NCI-H1417 treated with DMSO at 0.1 percent for 48 hours (cell line): ENCODE measurements around the gene MMP10.
A peak's percentile ranks its signal among the peaks of the same experiment; 100 is the strongest.

ENCODE experiments used
- DNase-seq: peaks from one replicate; lab custom pipeline; 2025; lab: John Stamatoyannopoulos, UW

The MMP10 gene

DNA sequence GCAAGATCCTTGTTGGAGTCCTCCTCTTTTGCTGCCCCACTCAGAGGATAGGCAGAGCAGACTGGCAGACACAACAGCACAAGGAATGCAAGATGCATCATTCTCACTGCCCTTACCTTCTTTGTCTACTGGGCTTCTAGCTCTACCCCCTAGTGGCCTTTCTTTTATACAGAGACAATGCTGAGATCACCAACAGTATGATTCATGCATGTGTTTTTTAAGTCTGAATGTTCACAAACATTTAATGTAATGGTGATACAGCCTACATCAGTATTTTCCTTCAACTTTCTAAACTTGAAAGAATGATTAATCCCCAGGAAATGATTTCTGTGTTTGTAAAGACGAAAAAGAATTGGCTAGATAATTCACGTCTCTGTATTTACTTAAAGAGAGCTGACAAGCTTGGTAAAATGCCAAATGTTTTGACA lies at the start of gene MMP10:
MMP10 (minus strand) TSS at position 138 of the 428 bp plus-strand sequence; CDS start at position 101, 37 bp downstream.
- DNase-seq, result peak; percentile 89

DNA sequence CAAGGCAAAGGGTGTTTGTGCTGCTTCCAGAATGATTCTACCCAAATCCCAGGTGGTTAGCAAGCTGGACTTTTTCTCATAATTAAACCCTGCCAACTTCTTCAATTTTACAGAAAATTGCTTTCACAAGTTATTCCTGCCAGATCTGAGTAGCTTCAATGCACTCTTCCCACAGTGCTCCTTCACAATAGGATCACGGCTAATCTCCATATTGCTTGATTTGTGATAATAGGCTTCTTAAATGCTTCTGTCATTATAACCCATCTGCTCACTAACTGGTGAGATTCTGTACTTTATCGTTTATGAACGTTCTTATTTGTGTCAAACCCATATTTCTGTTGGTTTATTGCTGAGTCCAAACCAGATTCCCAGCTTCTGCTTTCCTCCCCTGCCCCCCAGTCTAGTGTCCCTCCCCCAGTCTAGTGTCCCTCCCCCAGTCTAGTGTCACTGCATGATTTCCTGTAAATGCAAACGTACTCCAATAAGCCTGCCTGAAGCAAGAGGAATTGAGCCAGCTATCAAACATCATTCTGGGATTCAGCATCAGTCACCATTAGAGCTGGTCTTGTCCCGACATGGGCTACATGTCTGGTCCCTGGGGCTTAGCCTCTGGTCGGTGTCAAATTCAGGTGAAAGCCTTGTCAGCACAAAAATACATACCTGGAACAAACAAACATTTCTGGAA lies 49.0 kb upstream of the MMP10 start:
- no peak for DNase-seq

DNA sequence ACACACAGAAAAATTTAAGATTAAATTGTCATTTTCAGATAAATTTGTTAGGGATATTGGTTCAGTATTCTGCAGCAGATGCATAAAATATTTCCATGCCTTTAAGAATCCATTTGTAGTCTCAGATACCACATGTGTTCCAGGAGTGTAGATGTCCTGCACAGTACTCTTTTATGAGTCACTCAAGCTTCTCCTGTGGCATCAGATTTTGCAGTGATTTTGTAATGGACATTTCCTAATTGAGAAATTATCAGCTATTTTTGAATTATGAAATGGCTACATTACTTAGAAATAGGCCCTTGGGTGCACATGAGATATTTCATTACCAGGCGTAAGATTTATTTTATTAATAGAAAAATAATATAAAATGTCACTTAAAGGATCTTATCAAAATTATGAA lies 44.1 kb upstream of the MMP10 start:
- no peak for DNase-seq

DNA sequence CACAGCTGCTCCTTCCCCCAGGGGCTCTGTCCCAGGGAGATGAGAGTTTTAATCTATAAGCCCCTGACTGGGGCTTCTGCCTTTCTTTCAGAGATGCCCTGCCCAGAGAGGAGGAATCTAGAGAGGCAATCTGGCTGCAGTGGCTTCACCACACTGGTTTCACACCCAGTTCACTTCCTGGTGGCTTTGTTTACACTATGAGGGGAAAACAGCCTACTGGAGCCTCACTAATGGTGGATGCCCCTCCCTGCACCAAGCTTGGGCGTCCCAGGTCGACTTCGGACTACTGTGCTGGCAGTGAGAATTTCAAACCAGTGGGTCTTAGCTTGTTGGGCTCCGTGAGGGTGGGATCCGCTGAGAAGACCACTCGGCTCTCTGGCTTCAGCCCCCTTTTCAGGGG lies 39.1 kb upstream of the MMP10 start:
- no peak for DNase-seq

DNA sequence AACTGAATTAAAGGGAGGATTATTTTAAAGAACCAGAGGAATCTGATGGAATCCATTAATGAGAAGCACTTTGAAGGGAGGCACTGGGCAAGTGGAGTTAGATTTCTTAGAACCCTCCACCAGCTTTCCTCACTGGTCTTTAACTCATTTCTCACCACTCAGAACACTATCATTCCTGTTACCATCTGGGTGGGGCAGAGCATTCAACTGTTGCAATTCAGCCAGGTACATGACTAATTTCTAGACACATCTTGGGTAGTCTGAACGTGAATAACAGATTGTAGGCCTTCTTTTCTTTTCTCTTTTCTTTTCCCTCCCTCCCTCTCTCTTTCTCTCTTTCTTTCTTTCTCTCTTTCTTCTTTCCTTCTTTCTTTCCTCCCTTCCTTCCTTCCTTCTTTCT lies 33.1 kb upstream of the MMP10 start:
- no peak for DNase-seq

DNA sequence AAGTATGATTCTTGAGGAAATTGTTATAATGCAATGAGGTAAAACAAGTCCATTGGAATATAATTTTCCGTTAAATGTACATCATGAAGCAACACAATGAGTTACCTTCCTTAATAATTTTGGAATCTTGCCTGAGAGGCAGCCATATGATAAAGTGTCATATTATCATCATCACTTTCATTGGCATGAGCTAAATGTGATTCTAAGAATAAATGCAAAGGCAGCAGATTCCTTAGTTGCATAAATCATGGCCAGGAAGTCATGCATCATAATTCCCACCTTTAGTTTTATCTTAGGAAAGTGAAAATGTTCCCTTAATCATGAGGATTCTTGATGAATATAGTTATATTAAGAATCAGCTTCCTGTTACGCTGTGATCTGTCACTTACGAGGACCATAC lies 31.8 kb upstream of the MMP10 start:
- no peak for DNase-seq

DNA sequence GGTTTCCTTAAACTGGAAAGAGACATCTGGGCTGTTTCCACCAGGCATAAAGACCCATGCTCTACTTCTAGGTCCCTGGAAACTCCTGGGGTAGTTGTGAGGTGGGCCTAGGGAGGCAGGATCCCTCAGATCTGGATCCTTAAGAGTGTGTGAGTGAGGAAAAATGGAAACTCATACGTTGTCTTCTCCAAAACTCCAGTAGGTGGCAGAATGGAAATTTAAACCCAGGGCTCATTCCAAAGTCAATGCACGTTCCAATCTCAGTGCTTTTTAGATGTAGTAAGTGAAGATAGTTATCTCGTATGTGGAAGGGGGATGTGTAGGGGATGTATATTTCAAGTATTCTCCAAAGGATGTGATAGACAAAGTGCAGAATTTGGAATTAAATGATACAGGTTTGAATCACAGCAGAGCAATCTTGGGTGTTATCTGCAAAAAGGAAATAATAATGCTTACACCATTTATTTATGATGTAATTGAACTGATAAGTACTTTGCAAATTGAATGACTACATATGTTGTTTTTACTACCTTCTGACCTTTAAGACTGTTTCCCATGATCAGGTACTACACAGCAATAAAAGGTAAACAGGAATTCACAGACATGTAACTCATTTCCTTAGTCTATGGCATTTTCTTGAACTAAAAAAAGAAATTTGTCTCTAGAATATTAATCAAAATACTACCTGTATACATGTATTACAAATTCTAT lies 30.7 kb upstream of the MMP10 start:
- no peak for DNase-seq

DNA sequence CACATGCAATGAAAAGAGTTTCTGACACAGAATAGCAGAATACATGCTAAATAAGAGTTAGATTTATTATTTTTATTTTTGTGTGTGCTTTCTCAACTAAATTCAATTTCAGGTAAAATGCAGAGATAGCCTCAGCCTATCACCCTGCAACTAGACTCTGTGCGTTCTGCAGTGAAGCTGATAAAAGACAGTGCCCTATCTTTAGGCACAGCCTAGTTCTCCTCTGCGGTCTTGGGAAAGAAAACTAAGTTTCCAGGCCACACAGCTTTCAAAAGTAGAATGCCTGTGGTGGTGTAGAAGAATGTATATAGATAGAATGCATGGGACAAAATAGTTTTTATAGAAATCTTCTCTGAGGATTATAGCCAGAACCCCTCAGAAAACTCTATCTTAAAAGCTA lies 29.5 kb upstream of the MMP10 start:
- DNase-seq, result no peak

DNA sequence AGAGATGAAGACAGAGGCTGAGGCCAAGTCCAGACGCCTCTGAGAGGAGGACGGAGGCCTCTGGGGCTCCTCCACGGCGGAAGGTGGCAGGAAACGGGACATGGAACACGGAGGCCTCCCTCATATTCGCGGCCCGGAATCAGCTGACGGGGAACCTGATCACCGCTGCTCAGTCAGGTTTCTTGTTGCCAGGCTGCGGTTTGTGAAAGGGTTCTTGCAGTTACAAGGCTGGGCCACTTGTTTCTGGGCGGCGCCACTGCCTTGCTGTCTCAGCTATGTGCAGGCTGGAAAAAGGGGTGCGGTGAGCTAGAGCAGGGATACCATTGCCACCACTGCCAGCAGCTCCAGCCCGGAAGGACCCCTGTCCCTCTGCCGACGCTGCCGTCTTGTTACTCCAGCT lies 27.5 kb upstream of the MMP10 start:
- no peak for DNase-seq

DNA sequence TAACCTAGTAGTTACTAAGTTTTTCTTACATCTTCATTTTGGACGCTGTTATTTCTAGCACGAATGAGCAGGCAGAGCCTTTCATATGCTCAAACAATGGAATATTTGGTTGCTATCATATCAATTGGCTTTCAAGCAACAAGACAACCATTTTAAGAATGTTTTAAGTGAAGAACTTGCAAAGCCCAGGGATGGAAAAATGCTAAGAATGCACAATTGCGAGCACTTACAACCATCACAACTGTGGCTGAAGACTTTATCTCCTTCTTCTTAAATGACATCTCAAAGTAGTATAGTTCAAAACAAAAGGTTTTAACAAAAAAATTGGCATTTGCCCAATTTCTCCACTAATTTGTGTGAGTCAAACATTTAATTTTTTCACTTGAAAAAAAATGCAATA lies 25.9 kb upstream of the MMP10 start:
- no peak for DNase-seq

DNA sequence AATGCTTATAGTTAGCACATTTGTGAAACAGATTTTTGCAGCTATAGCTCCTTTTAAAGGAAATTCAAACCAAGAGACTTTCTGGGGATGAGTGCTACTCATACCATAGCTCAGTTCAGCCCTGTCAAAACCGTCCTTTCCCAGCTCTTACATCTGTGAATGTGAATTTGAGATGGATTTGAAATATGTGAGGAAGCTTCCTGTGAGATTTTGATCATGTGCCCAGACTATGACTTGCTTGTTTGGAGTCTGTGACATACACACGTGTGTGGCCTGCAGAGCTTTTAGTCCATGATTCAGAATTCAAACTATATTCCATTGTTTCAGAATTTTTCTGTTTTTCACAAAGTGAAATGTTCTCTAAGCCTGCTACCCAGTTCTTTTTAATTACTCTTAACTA lies 21.9 kb upstream of the MMP10 start:
- no peak for DNase-seq

DNA sequence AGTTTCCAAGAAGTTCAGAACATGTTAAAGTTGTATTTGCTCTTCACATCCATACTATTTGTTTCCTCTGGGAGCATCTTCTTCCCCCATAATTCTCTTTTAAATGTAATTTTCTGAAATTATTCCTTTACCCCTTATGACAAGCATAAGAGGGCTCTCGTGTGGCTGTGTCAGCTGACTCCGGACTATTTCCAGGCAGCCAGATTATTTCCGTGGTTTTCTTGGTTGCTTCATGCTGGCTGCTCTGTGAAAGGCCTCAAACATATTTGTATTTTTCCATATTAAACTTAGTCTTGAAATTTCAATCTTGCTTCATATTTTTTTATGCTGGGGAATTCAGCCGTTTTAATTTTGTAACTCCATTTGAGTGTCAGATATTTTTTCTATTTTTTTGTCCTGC lies 20.3 kb upstream of the MMP10 start:
- DNase-seq, result no peak

DNA sequence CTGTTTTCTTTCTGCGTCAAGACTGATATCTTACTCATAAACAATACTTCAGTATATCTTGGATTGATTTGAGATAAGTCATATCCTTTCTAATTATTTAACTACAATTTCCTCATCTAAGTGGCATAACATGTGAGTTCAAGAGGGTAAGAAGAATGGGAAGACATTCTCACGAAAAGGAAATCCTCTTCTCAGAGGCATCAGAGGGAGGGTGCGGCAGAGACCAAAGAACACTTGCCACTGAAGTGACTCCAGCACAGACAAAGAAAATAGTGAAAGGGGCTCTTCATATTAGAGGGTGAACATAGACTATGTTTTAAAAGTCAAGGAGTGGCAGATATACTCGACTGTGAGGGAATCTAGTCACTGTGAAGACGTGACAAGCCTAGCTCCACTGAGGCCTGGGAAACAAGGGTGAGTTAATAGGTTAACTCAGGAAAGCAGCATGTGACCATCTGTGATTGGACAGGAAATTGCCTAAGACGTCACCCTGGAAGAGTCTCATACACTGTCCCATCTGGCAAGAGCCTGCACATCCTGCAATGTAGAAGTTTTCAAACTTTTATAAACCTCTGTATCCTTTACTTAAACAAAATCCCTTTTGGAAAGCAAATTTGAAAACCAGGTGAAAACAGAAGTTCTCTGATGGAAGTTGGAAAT lies 19.4 kb upstream of the MMP10 start:
- no peak for DNase-seq

DNA sequence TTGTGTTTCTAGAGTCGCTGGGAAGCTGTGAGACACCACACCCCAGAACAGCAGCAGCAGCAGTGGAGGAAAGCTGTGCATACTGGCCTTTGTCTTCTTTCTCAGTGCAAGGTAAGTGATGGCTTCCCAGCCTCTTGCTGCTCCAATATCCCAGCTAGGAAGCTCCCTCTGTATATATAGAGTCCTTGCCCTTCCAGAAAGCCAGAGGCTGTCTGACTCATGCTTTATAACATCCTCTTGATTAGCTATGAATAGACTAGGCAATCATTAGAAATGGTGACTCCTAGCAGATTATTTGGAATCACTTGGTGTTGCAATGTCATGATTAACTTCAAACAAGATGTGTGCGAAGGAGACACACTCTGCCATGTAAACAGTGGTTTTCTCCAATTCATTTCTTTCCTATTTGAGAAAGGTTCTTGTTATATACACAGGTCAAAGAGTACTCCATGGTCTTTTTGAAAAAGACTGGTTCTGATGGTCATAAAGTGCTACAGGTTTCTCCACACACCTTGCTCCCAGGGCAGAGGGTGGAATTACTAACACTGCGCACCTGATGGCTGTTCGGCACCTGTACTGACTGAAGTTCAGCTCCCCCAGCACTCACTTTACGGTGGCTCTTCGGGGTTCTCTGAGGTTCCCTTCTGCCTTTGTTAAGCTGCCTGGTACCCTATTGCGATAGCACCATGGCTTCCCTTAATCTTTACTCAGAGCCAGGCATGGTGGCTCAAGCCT lies 17.8 kb upstream of the MMP10 start, which contains the start of gene MMP1:
MMP1 (minus strand) TSS at position 149 of the 735 bp plus-strand sequence; CDS start at position 81, 68 bp downstream.
- DNase-seq, result no peak

DNA sequence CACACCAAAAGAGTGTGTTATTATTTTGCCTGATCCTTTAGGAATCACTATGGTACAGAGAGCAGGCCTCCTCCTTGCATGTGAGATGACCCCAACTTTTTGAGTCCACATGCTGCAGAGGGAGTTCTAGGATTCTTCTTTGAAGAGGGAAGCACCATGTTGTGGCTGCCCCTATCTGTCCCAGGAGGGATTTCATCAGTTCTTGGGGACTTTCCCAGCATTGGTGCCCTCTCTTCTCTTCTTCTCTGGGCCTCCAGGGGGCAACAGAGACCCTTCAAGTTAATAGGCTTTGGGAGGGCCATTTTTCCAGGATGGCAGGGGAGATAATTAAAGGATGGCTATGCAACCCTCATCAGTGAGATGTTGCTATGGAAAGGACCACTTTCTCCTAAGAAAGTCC lies 14.0 kb upstream of the MMP10 start:
- DNase-seq, result no peak

DNA sequence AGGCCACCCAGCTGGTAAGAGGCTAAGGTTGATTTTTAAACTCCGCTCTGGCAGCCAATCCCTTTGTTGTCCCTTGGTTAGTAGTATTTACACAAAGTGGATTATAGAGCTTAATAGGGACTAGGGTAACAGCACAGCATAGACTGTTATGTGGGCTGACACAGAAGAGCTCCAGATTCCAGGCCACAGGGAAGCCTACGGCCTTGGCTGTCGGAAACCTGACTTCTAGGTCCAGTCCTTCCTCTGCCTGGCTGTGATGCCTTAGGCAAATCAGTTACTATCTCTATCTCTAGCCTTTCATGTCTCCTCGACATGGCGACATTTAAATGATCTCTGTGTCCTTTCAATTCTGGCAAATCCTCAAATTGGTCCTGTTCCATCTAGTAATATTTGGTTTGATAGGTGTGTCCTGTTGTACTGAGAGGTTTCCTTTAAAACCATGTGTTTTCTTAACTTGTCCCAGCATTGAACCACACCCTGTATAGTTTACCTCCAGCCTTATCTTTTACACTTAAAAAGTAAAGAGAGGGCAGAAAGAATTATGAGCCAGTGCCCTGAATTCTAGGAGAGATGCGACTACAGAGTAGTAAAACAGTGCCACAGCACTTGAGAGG lies 13.4 kb upstream of the MMP10 start:
- DNase-seq, result no peak

DNA sequence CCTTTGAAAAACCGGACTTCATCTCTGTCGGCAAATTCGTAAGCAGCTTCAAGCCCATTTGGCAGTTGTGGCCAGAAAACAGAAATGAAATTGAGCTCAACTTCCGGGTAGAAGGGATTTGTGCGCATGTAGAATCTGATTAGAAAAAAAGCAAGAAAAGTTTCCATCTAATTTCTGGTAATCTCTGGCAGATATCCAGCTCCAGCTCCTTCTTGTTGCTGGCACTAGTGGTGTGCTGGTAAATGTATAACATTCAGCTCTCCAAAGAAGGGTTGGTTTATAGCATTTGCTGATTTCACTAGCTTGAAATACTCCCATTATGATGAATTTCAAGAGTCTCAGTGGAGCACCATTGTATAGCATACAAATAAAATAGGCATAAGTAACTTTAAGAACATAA lies 12.2 kb upstream of the MMP10 start:
- DNase-seq, result no peak

DNA sequence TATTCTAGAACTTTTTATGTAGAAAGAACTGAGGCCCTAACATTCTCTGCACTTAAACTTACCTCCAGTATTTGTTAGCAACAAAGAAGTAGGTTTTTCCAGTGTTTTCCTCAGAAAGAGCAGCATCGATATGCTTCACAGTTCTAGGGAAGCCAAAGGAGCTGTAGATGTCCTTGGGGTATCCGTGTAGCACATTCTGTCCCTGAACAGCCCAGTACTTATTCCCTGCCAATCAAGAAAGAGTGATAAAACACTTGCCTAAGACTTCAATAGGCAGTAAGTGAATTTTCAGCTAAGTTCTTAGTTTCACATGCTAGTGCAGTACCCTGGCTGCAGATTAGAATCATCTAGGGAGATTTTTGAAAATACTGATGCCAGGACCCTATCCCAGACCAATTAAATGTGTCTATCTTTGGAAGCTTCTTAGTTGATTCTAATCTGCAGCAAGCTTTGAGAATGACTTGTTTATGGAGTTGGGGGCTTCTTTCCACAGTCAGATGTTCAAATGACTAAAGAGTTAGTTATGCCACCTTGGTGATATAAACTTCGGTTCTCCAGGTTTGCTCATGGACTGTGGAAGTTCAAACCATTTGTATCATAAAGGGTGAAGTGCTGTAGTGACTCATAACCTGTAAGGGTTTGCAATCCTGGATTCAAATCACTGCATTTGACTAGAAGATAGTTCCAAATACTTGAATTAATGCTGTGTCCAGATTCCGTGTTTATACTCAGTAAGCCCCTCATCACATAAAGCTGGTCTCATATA lies 11.0 kb upstream of the MMP10 start:
- no peak for DNase-seq

DNA sequence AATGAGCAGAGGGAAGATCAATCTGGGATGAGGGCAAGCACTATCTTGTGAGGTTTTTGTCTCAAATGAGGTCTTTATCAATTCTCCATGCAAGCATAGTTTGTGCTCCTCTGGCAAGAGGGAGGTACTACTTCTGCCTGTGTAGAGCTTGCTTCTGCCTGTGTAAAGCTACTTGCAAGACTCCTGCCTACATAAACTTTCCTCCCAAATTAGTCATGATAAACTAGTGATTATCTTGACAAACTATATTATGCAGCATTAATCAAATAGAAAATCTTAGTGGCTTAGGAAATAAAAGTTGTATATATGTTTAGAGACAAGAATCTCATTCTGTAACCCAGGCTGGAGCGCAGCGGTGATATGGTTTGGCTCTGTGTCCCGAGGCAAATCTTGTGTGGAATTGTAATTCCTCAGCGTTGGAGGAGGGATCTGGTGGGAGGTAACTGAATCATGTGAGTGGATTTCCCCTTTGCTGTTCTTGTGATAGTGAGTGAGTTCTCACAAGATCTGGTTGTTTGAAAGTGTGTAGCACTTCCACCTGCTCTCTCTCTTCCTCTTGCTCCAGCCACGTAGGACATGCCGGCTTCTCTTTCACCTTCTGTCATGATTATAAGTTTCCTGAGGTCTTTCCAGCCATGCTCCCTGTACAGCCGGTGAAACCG lies 8.0 kb upstream of the MMP10 start:
- no peak for DNase-seq

DNA sequence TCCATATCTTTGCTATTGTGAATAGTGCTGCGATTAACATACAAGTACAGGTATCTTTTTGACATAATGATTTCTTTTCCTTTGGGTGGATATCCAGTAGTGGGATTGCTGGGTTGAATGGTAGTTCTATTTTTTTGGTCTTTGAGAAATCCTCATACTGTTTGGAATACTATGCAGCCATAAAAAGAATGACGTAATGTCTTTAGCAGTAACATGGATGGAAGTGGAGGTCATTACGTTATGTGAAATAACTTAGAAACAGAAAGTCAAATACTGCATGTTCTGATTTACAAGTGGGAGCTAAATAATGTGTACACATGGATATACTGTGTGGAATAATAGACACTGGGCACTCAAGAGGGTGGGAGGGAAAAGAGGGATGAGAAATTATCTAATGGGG lies 4.0 kb upstream of the MMP10 start:
- DNase-seq, result no peak

DNA sequence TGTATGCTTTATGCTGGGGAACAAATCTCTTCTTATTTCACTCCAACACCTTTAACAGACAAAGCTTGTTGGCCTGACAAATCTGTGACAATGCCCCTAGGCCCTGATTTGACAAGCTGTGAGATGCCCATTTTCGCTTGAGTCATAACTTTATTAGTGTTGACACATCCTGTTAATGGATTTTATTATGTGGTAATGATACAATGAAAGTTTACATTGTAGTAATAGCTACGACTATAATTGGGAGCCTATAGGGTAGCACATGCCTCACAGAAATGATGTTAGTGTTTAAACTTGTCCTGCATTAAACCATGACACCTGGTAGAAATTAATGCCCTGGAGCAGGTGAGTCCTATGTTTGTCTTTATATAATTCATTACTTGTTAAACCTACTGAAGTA lies 3.3 kb upstream of the MMP10 start:
- peak; percentile 97 for DNase-seq
